Neuronal stem cell (in vitro differentiated cells): ENCODE measurements around the gene SAPCD1. TPM values are rescaled to one million over a fixed set of nuclear protein-coding genes. Genes with fewer than 3 reads are reported as not detected.

ENCODE experiments used
- small RNA-seq: library from polyadenylated mRNA; stranded (forward); fragments of <200 nt; extraction: miRNeasy Mini kit (QIAGEN cat#:217004); gene quantifications from one replicate; pipeline ENCODE3, GENCODE V24; 2013; ENCODE audit not compliant: insufficient read depth

SAPCD1 gene

Small RNA genes lying within 50 kb of the gene (small RNA-seq; reads per million reads assigned to genes)
- gene LY6G6D (not detected), gene MSH5-SAPCD1 (not detected), gene RF00019 (not detected), gene RNU6-850P (not detected), gene SAPCD1 (not detected)
